ENCODE results near the gene RFTN1.
A peak's percentile ranks its signal among the peaks of the same experiment; 100 is the strongest.

Gene RFTN1

DNA sequence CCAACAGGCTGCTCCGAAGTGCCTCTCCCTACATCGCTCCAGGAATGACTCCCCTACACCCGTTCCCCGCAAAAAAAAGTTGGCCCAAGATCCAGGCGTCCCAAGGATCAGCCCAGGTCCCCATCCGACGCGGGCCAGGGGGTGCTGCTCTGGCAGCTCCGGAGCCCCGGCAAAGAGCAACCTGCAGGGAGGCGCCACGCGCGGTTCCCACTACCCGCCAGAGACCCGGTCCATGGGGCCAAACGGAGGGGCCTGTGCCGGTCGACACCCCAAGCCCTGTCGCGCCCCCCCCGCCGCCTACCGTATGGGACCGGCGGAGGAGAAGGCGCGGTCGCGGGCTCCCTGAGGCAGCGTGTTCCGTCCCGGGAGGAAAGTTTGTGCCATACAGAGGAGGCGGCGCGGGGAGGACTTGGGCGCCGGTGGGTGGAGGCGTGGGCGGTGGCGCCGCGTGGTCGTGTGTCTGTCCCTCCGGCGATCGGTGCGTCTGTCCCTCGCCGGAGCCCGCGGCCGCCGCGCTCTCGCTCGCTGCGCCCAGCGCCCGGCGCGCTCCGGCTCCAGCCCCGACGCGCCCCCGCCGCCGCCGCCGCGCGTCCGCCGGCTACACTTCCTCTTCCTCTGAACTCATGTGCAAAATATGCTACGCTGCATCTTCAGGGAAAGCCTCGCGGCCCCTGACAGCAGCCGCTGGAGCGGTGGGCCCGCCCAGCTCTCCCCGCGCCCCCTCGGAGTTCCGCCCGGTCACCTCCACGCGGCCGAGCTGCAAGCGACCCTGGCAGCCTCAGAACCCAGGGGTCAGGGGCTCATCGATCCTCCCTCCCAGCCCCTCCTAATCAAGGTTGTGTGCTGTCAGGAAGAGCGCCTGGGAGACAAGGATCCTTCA lies at the start of gene RFTN1:
Gene RFTN1 (minus strand): TSS at position 559 of the 880 bp plus-strand sequence. CDS start 19,830 bp downstream, outside the sequence.
- peak in 1 of 2 donors; percentile 32 for DNase-seq (ENCODE audit: low read depth in 2 of 2)

- DNase-seq (ENCODE audit: low read depth in 2 of 2) = no peak
Measured at GRCh38 chr3:16559653-16560365, 46.3 kb upstream of the RFTN1 start.

- DNase-seq (ENCODE audit: low read depth in 2 of 2) = no peak
Measured at GRCh38 chr3:16554126-16554525, 40.6 kb upstream of the RFTN1 start.

DNA sequence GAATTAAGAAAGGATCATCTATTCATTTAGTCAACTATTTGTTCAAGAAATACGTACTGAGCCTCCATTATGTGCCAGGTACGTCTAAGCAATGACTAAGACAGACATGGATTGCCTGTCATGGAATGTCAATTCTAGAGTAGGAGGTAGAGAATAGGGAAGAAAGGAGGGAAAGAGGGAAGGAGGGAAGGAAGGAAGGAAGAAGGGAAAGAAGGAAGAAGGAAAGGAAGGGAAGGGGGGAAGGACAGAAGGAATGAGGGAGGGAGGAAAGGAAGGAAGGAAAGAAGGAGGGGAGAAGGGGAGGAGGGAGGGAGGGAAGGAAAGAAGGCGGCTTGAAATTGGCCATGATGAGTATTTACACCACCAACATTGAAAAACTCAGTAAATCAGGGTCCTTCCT lies 39.3 kb upstream of the RFTN1 start:
- DNase-seq (ENCODE audit: low read depth in 2 of 2) = no peak

GRCh38 chr3:16551342-16551976 lies 38.0 kb upstream of the RFTN1 start:
- no peak for DNase-seq (ENCODE audit: low read depth in 2 of 2)

DNA sequence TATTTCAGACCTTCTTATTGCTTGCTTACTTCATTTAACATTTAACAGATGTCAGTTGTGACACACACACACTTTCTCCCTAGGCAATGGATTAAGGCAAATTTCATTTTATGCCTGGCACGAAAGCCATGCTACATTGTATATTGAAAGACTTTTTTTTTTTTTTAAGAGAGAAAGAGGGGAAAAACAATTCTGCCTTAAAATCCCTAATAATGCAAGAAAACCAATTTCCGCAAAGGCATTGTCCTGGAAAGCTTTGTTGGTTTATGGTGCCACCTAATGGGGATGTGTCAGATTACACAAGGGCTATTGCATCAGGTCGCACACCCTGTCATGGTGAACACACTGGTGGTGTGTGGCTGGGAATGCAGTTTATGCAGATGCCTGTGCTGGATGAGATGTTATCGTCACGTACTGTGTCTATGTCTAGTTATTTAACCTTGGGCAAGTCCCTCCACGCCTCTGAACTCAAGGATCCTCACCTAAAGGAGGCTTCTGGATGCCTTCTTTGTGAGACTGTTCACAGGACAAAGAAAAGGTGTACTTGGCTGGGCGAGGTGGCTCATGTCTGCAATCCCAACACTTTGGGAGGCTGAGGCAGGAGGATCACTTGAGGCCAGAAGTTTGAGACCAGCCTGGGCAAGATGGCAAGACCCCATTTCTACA lies 37.3 kb upstream of the RFTN1 start:
- DNase-seq (ENCODE audit: low read depth in 2 of 2) = peak; percentile 23 to 48

DNA sequence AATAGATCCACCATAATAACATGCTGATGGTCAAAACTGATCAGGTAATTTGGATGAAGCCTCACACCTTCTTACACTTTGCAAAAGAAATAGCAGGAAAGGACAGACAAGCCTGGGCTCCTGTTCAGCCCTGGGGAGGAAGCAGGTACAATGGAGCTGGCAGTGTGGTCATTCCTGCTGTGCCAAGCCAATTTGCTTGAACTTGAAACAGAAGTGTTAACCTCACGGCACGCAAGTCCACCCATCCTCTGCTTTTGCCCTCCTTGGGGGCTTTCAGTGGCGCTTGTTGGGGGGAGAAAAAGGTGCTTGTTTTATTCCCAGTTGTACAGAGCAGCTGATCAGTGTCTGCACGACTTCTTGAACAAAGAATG lies 36.8 kb upstream of the RFTN1 start:
- no peak for DNase-seq (ENCODE audit: low read depth in 2 of 2)

- DNase-seq (ENCODE audit: low read depth in 2 of 2) = no peak
Measured at GRCh38 chr3:16548721-16549120, 35.2 kb upstream of the RFTN1 start.

GRCh38 chr3:16547561-16548357 lies 34.3 kb upstream of the RFTN1 start:
- DNase-seq (ENCODE audit: low read depth in 2 of 2) = no peak

DNA sequence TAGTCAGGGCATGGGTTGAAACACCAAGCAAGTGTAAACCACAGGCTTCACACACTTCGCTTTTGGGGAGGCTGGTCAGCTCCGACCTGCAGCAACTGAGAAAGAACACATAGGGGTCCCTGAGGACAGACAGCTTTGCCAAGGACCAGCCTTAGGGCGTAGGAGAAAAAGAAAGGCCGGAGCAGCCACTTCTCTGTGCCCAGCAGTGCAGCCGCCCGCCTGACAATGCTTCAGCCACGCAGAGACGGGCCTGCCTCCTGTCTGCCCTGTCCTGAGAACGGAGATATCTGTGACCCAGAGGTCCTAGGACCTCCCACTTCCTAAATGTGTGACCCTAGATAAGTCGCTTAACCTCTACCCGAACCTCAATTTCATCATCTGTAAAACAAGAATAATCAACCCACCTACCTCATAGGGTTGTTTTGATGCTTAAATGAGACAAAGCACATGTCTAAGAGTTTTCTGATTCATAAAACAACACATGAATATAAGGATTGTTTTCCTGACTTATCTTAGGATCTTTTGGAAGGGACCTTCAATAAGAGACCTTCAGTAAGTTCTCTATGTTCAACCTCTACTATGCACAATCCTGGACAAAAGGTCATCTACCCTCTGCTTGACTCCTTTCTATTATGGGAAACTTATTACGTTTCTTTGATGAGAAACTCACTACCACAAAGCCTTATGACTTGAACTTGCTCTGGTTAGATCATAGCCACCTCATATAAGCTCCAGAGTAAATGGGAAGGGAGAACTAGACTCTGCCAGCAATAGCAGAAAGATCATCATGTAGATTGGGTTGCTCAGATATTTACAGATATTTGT lies 32.9 kb upstream of the RFTN1 start:
- DNase-seq (ENCODE audit: low read depth in 2 of 2) = no peak

GRCh38 chr3:16545413-16546185 lies 32.1 kb upstream of the RFTN1 start:
- DNase-seq (ENCODE audit: low read depth in 2 of 2) = no peak

DNA sequence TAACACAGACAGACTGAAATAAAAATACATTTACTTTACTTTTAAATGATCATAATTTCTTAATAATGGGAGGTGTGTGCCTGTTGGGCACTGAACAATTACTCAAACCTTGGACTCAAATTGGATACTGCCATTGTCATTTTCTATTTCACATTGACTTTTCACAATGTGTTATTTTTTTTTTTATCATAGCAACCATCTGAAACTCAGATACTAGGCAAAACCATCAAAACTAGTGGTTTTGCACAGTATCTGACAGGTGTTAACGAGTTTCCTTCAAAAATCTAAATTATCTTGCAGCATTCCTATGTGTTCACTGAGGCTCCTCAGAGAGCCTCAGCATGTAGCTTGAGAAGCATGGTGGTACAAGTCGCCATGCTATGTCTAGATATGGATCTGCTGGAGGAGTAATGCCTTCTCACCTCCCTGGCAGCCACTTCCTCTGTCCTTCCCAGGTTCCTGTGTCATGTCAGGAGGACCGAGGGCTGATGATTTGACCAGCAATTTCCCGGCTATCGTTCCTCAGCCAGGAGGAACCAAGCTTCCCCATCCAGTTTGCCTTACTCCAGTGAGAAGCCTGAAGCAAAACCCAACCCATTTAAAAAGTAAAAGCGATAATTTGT lies 29.9 kb upstream of the RFTN1 start:
- no peak for DNase-seq (ENCODE audit: low read depth in 2 of 2)

DNA sequence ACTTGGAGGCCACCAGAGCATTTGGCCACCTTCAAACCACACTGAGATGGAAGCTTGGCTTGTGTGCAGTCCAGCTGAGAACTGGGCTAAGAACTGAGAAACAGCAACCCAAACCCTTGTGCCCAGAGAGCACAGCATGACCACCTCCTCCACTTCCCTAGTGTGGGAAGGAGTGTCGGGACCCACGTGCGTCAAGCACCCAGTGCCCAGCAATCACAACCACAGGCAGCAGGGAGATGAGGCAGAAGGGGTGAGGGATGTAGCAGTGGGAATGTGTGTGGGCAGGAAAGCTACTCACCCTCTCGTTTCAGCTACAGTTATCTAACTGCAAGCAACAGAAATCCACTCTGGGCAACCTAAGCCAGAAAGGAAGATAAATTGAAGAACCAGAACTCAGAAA lies 25.0 kb upstream of the RFTN1 start:
- no peak for DNase-seq (ENCODE audit: low read depth in 2 of 2)

DNA sequence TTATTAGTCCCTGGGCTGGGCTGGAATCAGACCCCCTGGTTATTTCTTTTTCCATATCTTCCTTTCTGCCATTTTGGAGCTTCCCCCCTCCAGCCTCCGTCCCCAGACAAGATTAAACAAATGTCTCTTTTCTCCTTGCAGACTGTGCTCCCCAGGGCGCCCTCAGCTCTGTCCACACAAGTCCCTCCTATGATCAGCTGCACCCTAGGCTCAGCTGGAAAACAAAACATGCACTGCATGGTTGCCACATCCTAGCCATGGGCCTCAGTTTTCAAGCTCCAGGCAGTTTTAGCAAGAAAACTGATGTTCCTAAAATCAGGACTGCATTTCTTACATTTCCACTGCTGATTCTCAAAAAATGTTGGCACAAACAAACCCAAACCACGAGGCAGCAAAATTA lies 23.5 kb upstream of the RFTN1 start:
- no peak for DNase-seq (ENCODE audit: low read depth in 2 of 2)

GRCh38 chr3:16536344-16536663 lies 22.8 kb upstream of the RFTN1 start:
- DNase-seq (ENCODE audit: low read depth in 2 of 2) = no peak

DNA sequence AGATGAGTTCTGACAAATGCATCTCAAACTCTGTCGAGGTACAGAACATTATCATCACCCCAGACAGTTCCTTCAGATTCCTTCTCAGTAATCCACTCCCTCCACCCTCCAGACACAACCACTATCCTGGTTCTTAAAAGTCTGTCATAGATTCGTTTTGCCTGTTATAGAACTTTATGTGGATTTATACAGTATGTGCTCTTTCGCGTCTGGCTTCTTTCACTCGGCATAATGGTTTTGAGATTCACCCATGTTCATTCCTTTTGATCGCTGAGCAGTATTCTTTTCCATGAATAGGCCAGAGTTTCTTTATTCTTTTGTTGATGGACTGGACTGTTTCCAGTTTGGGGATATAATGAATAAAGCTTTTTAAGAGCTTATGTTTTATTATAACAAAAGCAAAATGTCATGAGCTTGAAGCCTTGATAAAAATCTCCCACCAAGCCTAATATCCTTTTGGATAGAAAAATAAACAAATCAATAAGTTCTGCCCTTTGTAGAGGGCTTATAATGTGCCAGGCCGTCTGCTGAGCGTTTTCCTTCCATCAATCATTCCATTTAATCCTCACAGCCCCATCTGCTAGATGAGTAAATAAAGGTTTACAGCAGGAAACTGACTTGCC lies 21.3 kb upstream of the RFTN1 start:
- DNase-seq (ENCODE audit: low read depth in 2 of 2) = no peak

GRCh38 chr3:16533928-16534574 lies 20.6 kb upstream of the RFTN1 start:
- no peak for DNase-seq (ENCODE audit: low read depth in 2 of 2)

- DNase-seq (ENCODE audit: low read depth in 2 of 2) = no peak
Measured at GRCh38 chr3:16529264-16529663, 15.8 kb upstream of the RFTN1 start.

Measured in stimulated activated CD4-positive, alpha-beta T cell treated with anti-CD3 and anti-CD28 coated beads, Interleukin-1b, Interleukin-23, amount 100 ng/mL, for 1 hour (primary cell).